Left colon (tissue), 2 donors: ENCODE data around the gene NDUFAF3. TPM values are rescaled to one million over a fixed set of nuclear protein-coding genes. Genes with fewer than 3 reads are reported as not detected.
A peak's percentile ranks its signal among the peaks of the same experiment; 100 is the strongest.

ENCODE experiments used
- ATAC-seq: fragments of 200-7000 bp; cut with Tn5 transposase; one replicate; pipeline ENCODE4 v1.9.1; 2020; ENCODE audit warnings: mild to moderate bottlenecking, moderate library complexity
- DNase-seq, 2 donors: peaks; one replicate each; pipeline ENCODE4 v3.0.0-alpha.2; 2020
- intact Hi-C, 2 donors: fragments of 100-400 bp; cut with DNase I in 1 of 2; cut with micrococcal nuclease in 1 of 2; formaldehyde crosslinking; loops; one replicate each; pipeline versions ENCODE4 v1.11.2 to v1.14.0; 2022; cut with DNase I, micrococcal nuclease
- long read RNA-seq: library from polyadenylated mRNA; unstranded; transcript quantifications from one replicate; pipeline ENCODE4 v2.0.0, GENCODE V29; 2021
- total RNA-seq, 2 donors: library from RNA; stranded (reverse); fragmentation: NEBNext Ultra II Directional; extraction: Animal tissue kit (Norgen Biotek cat#: 25700); gene quantifications; one replicate each; pipeline ENCODE4 v1.2.1, GENCODE V29; 2021
- donor health status: DM: no; HTN: no; CAD: no.
- donor health status: DM: yes; HTN: yes; CAD: no.

The NDUFAF3 gene
- total RNA-seq: 10 to 100 TPM; 65.2 to 70.1 TPM
- long read RNA-seq, transcript NDUFAF3-202 (5 exons, 2,012 nt): major isoform, 83 of 98 reads
- long read RNA-seq, partial matches to known transcripts: 0 of 98 reads
- long read RNA-seq, other reads (novel, unspliced or antisense): 13 of 98 reads

GRCh38 chr3:49021813-49022687, at the start of gene NDUFAF3:
Gene NDUFAF3, plus strand, starts transcription at chr3:49022121. Its CDS starts 24 bp downstream, at chr3:49022145.
- DNase-seq (peak; percentile 90 to 94), ATAC-seq (peak; percentile 62)
- intact Hi-C loops: no loop called here

GRCh38 chr3:48974076-48974864, 47.7 kb upstream of the NDUFAF3 start:
- no peak for DNase-seq

GRCh38 chr3:48979451-48979850, 42.5 kb upstream of the NDUFAF3 start:
- no peak for DNase-seq
- ATAC-seq: no peak
- intact Hi-C loops: no loop called here

More at GRCh38 chr3:48974076-48974864, 47.7 kb upstream of the NDUFAF3 start:
- ATAC-seq: no peak
- intact Hi-C loops: no loop called here

- intact Hi-C loops: no loop called here
- ATAC-seq: no peak
- DNase-seq: no peak
These were observed 41.6 kb upstream of the NDUFAF3 start for GRCh38 chr3:48980295-48980694.

- DNase-seq: no peak
- peak; percentile 53 for ATAC-seq
- intact Hi-C loops: no loop called here
These were observed 39.9 kb upstream of the NDUFAF3 start for GRCh38 chr3:48982016-48982415.

GRCh38 chr3:48982686-48983085, 39.2 kb upstream of the NDUFAF3 start:
- intact Hi-C loops: no loop called here

GRCh38 chr3:48983096-48983495, 38.8 kb upstream of the NDUFAF3 start:
- DNase-seq (no peak), ATAC-seq (no peak)
- intact Hi-C loops: no loop called here

More at GRCh38 chr3:48982686-48983085, 39.2 kb upstream of the NDUFAF3 start:
- ATAC-seq (no peak), DNase-seq (no peak)

GRCh38 chr3:48984663-48985062, 37.3 kb upstream of the NDUFAF3 start:
- intact Hi-C loops: no loop called here
- DNase-seq: no peak
- no peak for ATAC-seq

GRCh38 chr3:48985831-48986376, 36.0 kb upstream of the NDUFAF3 start:
- intact Hi-C loops: no loop called here

GRCh38 chr3:48989126-48989795, 32.7 kb upstream of the NDUFAF3 start:
- ATAC-seq: no peak
- peak in 1 of 2 donors; percentile 23 for DNase-seq
- intact Hi-C loops: no loop called here

More at GRCh38 chr3:48985831-48986376, 36.0 kb upstream of the NDUFAF3 start:
- ATAC-seq (no peak), DNase-seq (no peak)

GRCh38 chr3:48989796-48990635, 31.9 kb upstream of the NDUFAF3 start, which contains the start of gene P4HTM:
Gene P4HTM, plus strand, starts transcription at chr3:48990241. Its CDS starts 16 bp downstream, at chr3:48990257.
- intact Hi-C loops: no loop called here
- peak; percentile 83 to 87 for DNase-seq
- peak; percentile 80 for ATAC-seq

GRCh38 chr3:48990636-48991469, 31.1 kb upstream of the NDUFAF3 start:
- peak in 1 of 2 donors; percentile 45 for DNase-seq
- intact Hi-C loops: no loop called here
- peak; percentile 42 for ATAC-seq

- intact Hi-C loops: no loop called here
- DNase-seq: no peak
These were observed 29.9 kb upstream of the NDUFAF3 start for GRCh38 chr3:48991851-48992545.

GRCh38 chr3:48993834-48994233, 28.1 kb upstream of the NDUFAF3 start:
- DNase-seq (no peak), ATAC-seq (no peak)
- intact Hi-C loops: no loop called here

More at GRCh38 chr3:48991851-48992545, 29.9 kb upstream of the NDUFAF3 start:
- no peak for ATAC-seq

GRCh38 chr3:48996640-48997039, 25.3 kb upstream of the NDUFAF3 start:
- ATAC-seq (no peak), DNase-seq (no peak)
- intact Hi-C loops: no loop called here

GRCh38 chr3:48997102-48997635, 24.8 kb upstream of the NDUFAF3 start:
- no peak for ATAC-seq
- DNase-seq: no peak
- intact Hi-C loops: no loop called here
